A549 (cell line): Measurements from ENCODE around the gene MAD2L1. TPM values are rescaled to one million over a fixed set of nuclear protein-coding genes. Genes with fewer than 3 reads are reported as not detected.

Source experiments
- ATAC-seq, 2 experiments: fragments of 200-7000 bp in 1 of 2; fragments of >200 bp in 1 of 2; cut with Nextera tagmentation in 1 of 2; cut with Tn5 transposase in 1 of 2; 3 replicates each; pipeline versions ENCODE4 v1.8.0 to v1.9.1; 2018 to 2020; ENCODE audit warnings: mild to moderate bottlenecking in 1 of 2, moderate library complexity in 1 of 2
- CTCF ChIA-PET: fragments of 300-600 bp; sonication (Branson Sonifier 250); formaldehyde crosslinking; extraction: SDS; loops from one replicate; lab custom pipeline; 2021; ENCODE audit warnings: antibody characterized with exemption, inconsistent platforms; lab: Yijun Ruan, JAX
- POLR2A ChIA-PET: fragments of 350-600 bp; formaldehyde crosslinking; extraction: SDS; loops from one replicate; lab custom pipeline; 2021; ENCODE audit warnings: antibody characterized with exemption, inconsistent platforms; lab: Yijun Ruan, JAX
- DNase-seq, 2 experiments: peaks; one replicate each; pipeline versions ENCODE4 v3.0.0 to v3.0.0-alpha.2; 2011 to 2016; ENCODE audit warnings: low read depth in 1 of 2, low spot score in 1 of 2
- FAIRE-seq: peaks from 2 replicates; lab custom pipeline; 2011; peaks lifted over from hg19 to GRCh38; lab: Jason Lieb, UNC
- H3K27ac ChIP-seq, 2 experiments: fragments of >200 bp; sonication (Bioruptor Twin); formaldehyde crosslinking; 3 replicates each; pipeline ENCODE4 v1.5.1; 2016 to 2017
- H3K4me1 ChIP-seq: fragments of >200 bp; sonication (Bioruptor Twin); formaldehyde crosslinking; 3 replicates; pipeline ENCODE4 v1.6.1; 2016
- H3K4me2 ChIP-seq: fragments of >200 bp; sonication (Bioruptor Twin); formaldehyde crosslinking; 3 replicates; pipeline ENCODE4 v1.6.1; 2016
- H3K4me3 ChIP-seq: fragments of >200 bp; sonication (Bioruptor Twin); formaldehyde crosslinking; 3 replicates; pipeline ENCODE4 v1.5.1; 2016
- H3K9me3 ChIP-seq: fragments of >200 bp; sonication (Bioruptor Twin); formaldehyde crosslinking; 3 replicates; pipeline ENCODE4 v1.6.1; 2016
- CBX2 ChIP-seq: fragments of 200-600 bp; sonication (generic); IDR thresholded peaks from 2 replicates; pipeline ENCODE4 v1.6.1; 2016; ENCODE audit warnings: low read depth, mild to moderate bottlenecking, borderline replicate concordance
- CHD2 ChIP-seq: fragments of 150-350 bp; IDR thresholded peaks from 2 replicates; pipeline ENCODE4 v1.6.1; 2014; ENCODE audit warnings: low read length; ENCODE audit not compliant: partially characterized antibody
- EHMT2 ChIP-seq: fragments of 200-600 bp; sonication (generic); IDR thresholded peaks from 2 replicates; pipeline ENCODE4 v1.6.1; 2016; ENCODE audit warnings: antibody characterized with exemption, low read depth, mild to moderate bottlenecking, moderate library complexity
- EP300 ChIP-seq, 2 experiments: fragments of >200 bp; sonication (Bioruptor Twin); formaldehyde crosslinking; IDR thresholded peaks; 2 replicates in 1 of 2; 3 replicates in 1 of 2; pipeline ENCODE4 v1.6.1; 2016 to 2017
- ESRRA ChIP-seq: fragments of 150-350 bp; IDR thresholded peaks from 2 replicates; pipeline ENCODE4 v1.6.1; 2014; ENCODE audit warnings: mild to moderate bottlenecking, low read length, borderline replicate concordance
- GATA3 ChIP-seq: IDR thresholded peaks from 2 replicates; pipeline ENCODE4 v1.6.1; 2012; ENCODE audit warnings: borderline replicate concordance
- HEYL ChIP-seq: fragments of 250-450 bp; sonication (Bioruptor Pico); IDR thresholded peaks from 2 replicates; pipeline ENCODE4 v1.8.0; 2021; ENCODE audit warnings: mild to moderate bottlenecking, moderate library complexity
- JUN ChIP-seq, 2 experiments: fragments of >200 bp; sonication (Bioruptor Twin); formaldehyde crosslinking; IDR thresholded peaks; 2 replicates in 1 of 2; 3 replicates in 1 of 2; pipeline ENCODE4 v1.6.1; 2016 to 2017
- JUNB ChIP-seq: fragments of >200 bp; sonication (Bioruptor Twin); formaldehyde crosslinking; IDR thresholded peaks from 2 replicates; pipeline ENCODE4 v1.6.1; 2016
- KDM5A ChIP-seq: fragments of 200-600 bp; sonication (generic); IDR thresholded peaks from 2 replicates; pipeline ENCODE4 v1.6.1; 2016; ENCODE audit warnings: antibody characterized with exemption, mild to moderate bottlenecking
- MAFK ChIP-seq: fragments of 450-650 bp; IDR thresholded peaks from 2 replicates; pipeline ENCODE4 v1.6.1; 2014; ENCODE audit not compliant: partially characterized antibody
- MYC ChIP-seq: IDR thresholded peaks from 2 replicates; pipeline ENCODE4 v1.6.1; 2012; ENCODE audit warnings: mild to moderate bottlenecking, inconsistent platforms, low read length, improper control_type of control experiment, borderline replicate concordance
- POLR2AphosphoS2 ChIP-seq: conservative IDR thresholded peaks from 2 replicates; pipeline ENCODE4 v1.6.1; 2012; ENCODE audit warnings: low read length, improper control_type of control experiment, inconsistent platforms
- RAD21 ChIP-seq, 2 experiments: fragments of >200 bp in 1 of 2; sonication (Bioruptor Twin) in 1 of 2; formaldehyde crosslinking in 1 of 2; IDR thresholded peaks in 1 of 2; conservative IDR thresholded peaks in 1 of 2; 2 replicates in 1 of 2; 3 replicates in 1 of 2; pipeline ENCODE4 v1.6.1; 2012 to 2018; ENCODE audit warnings: inconsistent platforms in 1 of 2
- SREBF2 ChIP-seq: fragments of 450-650 bp; IDR thresholded peaks from 2 replicates; pipeline ENCODE4 v1.6.1; 2014; ENCODE audit warnings: mild to moderate bottlenecking, moderate library complexity
- ZFP36 ChIP-seq: fragments of 450-650 bp; IDR thresholded peaks from 2 replicates; pipeline ENCODE4 v1.6.1; 2014; ENCODE audit warnings: borderline replicate concordance; ENCODE audit not compliant: partially characterized antibody
- ZNF302 ChIP-seq: fragments of 250-450 bp; sonication (Bioruptor Pico); IDR thresholded peaks from 2 replicates; pipeline ENCODE4 v1.9.0; 2021; ENCODE audit warnings: inconsistent platforms, mild to moderate bottlenecking, moderate library complexity
- WGBS: methylation state at CpG from one replicate; pipeline ENCODE4 v1.1.6; 2017; ENCODE audit errors: missing lambda C conversion rate; 5-methylcytosine and 5-hydroxymethylcytosine counted together
- polyA plus RNA-seq, 4 experiments: library from polyadenylated mRNA; depleted of rRNA in 3 of 4; stranded (reverse); fragments of >200 nt; fragmentation: RNase III in 1 of 4; extraction: RNeasy Plus Mini Kit Qiagen cat#74134 plus additional on column Dnase treatment in 1 of 4; gene quantifications; 2 replicates in 3 of 4; 3 replicates in 1 of 4; pipeline ENCODE4 v1.2.3, GENCODE V29; 2011 to 2017
- TF ChIP-seq, protein P1 (sequence below): fragments of 250-450 bp; sonication (Bioruptor Pico); IDR thresholded peaks from 2 replicates; pipeline ENCODE4 v1.5.0; 2021; ENCODE audit warnings: mild to moderate bottlenecking, moderate library complexity, borderline replicate concordance
- TF ChIP-seq, protein P2 (sequence below): fragments of >200 bp; sonication (Bioruptor Twin); formaldehyde crosslinking; IDR thresholded peaks from 3 replicates; pipeline ENCODE4 v1.6.1; 2016
- TF ChIP-seq, protein P3 (sequence below): IDR thresholded peaks from 2 replicates; pipeline ENCODE4 v1.6.1; 2012
- TF ChIP-seq, protein P4 (sequence below): IDR thresholded peaks from 2 replicates; pipeline ENCODE4 v1.6.1; 2012; ENCODE audit warnings: low read depth, borderline replicate concordance

MAD2L1 gene
- polyA plus RNA-seq, 2 of the 4 experiments (the other 2 are of a cell fraction), result 65.3 to 77.8 TPM

DNA sequence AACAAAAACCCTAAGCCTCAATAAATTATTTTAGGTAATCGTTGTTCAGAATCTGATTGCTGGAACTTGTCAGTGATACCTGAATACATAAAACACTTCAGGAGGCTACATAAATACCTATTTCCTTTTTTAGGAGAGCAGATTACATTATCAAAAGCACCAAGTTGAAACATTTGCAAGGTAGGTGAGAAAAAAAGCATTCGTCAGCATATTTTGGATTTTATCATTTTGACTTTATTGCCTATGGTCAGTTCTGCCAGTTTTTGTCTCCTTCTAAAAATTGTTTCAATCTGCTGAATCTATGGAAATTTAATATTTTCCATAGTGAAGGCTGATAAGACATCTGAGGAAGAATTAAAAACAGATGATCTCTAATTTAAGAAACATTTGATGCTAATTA lies 16.5 kb upstream of the MAD2L1 start:
- ATAC-seq, result no peak
- no peak overlapping the region for H3K4me3 ChIP-seq
- FAIRE-seq, result no peak
- H3K27ac ChIP-seq, result no peak overlapping the region
- H3K4me2 ChIP-seq, result no peak overlapping the region
- no peaks in the 10 kb centered on the region for H3K4me1 ChIP-seq
- 64% methylated on average over 2 of the region's 2 CpGs for WGBS
- TF ChIP-seq ZNF302 (CRISPR knock-in tag) (no peak), MAFK (peak; percentile 91), HEYL (CRISPR knock-in tag) (no peak)
- ChIA-PET POLR2A (no interaction called here), CTCF (no interaction called here)
- H3K9me3 ChIP-seq, result no peaks in the 10 kb centered on the region
- DNase-seq, result no peak

DNA sequence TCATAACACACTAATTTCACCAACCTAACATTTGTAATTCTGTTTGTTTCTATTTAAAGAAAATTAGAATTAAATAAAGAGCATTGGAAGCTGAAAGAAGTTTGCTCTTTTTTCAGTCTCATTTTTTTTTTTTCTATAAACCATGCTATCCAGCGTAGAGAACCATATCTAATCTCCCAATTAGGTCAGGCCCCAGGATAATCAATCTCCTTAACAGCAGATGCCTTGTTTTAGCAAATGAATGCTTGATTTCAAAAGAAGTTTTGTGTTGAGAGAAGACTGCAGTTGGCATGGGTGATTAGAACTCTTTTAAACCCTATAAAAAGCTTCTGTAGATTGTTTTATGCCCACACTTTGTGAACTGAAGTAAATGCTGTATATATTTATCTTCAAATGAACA lies 15.6 kb upstream of the MAD2L1 start:
- no peak for FAIRE-seq
- no peak for ATAC-seq

DNA sequence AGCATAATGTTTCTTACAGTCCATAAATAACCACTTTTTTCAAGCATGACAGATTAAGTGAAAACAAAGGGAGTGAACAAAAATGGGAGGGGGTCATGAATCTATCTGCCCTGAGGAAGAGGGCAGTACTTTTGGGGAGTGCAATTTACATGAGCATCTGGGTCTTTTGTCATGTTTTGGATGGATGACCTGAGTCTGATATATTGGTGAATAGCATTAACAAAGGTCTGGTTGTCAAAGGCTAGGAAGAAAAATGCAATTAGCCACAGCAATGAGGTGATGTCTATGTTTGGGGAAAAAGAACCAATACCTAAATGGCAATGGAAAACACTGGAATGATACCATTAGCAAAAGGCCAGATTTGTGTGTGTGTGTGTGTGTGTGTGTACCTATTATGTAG lies 15.1 kb upstream of the MAD2L1 start:
- POLR2A ChIA-PET, result no interaction called here
- H3K4me1 ChIP-seq, result no peaks in the 10 kb centered on the region
- CTCF ChIA-PET, result no interaction called here
- H3K4me3 ChIP-seq, result no peak overlapping the region
- no peak for FAIRE-seq
- H3K4me2 ChIP-seq, result no peak overlapping the region
- H3K27ac ChIP-seq, result no peak overlapping the region
- no peaks in the 10 kb centered on the region for H3K9me3 ChIP-seq
- no peak for DNase-seq
- TF ChIP-seq GATA3, result no peak
- TF ChIP-seq EHMT2, result no peak
- TF ChIP-seq, protein P1, sequence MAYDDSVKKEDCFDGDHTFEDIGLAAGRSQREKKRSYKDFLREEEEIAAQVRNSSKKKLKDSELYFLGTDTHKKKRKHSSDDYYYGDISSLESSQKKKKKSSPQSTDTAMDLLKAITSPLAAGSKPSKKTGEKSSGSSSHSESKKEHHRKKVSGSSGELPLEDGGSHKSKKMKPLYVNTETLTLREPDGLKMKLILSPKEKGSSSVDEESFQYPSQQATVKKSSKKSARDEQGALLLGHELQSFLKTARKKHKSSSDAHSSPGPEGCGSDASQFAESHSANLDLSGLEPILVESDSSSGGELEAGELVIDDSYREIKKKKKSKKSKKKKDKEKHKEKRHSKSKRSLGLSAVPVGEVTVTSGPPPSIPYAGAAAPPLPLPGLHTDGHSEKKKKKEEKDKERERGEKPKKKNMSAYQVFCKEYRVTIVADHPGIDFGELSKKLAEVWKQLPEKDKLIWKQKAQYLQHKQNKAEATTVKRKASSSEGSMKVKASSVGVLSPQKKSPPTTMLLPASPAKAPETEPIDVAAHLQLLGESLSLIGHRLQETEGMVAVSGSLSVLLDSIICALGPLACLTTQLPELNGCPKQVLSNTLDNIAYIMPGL, result no peak
- no peak for TF ChIP-seq JUNB
- TF ChIP-seq MYC, result no peak
- TF ChIP-seq JUN (IDR thresholded peaks at IDR 0.05), result no peak
- TF ChIP-seq, protein P2, sequence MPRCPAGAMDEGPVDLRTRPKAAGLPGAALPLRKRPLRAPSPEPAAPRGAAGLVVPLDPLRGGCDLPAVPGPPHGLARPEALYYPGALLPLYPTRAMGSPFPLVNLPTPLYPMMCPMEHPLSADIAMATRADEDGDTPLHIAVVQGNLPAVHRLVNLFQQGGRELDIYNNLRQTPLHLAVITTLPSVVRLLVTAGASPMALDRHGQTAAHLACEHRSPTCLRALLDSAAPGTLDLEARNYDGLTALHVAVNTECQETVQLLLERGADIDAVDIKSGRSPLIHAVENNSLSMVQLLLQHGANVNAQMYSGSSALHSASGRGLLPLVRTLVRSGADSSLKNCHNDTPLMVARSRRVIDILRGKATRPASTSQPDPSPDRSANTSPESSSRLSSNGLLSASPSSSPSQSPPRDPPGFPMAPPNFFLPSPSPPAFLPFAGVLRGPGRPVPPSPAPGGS, result no peak
- TF ChIP-seq HEYL (CRISPR knock-in tag), result no peak
- TF ChIP-seq KDM5A, result no peak
- TF ChIP-seq, protein P3, sequence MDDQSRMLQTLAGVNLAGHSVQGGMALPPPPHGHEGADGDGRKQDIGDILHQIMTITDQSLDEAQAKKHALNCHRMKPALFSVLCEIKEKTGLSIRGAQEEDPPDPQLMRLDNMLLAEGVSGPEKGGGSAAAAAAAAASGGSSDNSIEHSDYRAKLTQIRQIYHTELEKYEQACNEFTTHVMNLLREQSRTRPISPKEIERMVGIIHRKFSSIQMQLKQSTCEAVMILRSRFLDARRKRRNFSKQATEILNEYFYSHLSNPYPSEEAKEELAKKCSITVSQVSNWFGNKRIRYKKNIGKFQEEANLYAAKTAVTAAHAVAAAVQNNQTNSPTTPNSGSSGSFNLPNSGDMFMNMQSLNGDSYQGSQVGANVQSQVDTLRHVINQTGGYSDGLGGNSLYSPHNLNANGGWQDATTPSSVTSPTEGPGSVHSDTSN, result no peak
- TF ChIP-seq, protein P4, sequence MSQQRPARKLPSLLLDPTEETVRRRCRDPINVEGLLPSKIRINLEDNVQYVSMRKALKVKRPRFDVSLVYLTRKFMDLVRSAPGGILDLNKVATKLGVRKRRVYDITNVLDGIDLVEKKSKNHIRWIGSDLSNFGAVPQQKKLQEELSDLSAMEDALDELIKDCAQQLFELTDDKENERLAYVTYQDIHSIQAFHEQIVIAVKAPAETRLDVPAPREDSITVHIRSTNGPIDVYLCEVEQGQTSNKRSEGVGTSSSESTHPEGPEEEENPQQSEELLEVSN, result no peak
- no peak for TF ChIP-seq EP300 (IDR thresholded peaks at IDR 0.05)
- no peak for TF ChIP-seq SREBF2
- TF ChIP-seq CBX2, result no peak
- TF ChIP-seq CHD2, result no peak
- TF ChIP-seq RAD21 (conservative IDR thresholded peaks at IDR 0.05 in 1 of 2, IDR thresholded peaks at IDR 0.05 in 1 of 2), result no peak
- TF ChIP-seq ZFP36, result no peak
- TF ChIP-seq ESRRA, result no peak
- ATAC-seq, result no peak

More for the DNA sequence above, 15.6 kb upstream of the MAD2L1 start:
- POLR2A ChIA-PET, result no interaction called here
- 25% methylated on average over 1 of the region's 1 CpG for WGBS
- DNase-seq, result no peak
- Histone ChIP-seq H3K4me1 (no peaks in the 10 kb centered on the region), H3K9me3 (no peaks in the 10 kb centered on the region), H3K4me2 (no peak overlapping the region), H3K27ac (no peak overlapping the region), H3K4me3 (no peak overlapping the region)
- CTCF ChIA-PET, result no interaction called here
- TF ChIP-seq ESRRA (no peak), RAD21 (conservative IDR thresholded peaks at IDR 0.05 in 1 of 2, IDR thresholded peaks at IDR 0.05 in 1 of 2) (no peak), JUN (IDR thresholded peaks at IDR 0.05) (no peak), CBX2 (no peak), POLR2AphosphoS2 (no peak)
